ENCODE data around the gene ADAMTS3.
"Not testable (repeated sequence)": the region's sequence is repeated elsewhere in the genome, so short reads cannot be mapped to it uniquely, and the experiment has no call there.

Gene ADAMTS3

DNA sequence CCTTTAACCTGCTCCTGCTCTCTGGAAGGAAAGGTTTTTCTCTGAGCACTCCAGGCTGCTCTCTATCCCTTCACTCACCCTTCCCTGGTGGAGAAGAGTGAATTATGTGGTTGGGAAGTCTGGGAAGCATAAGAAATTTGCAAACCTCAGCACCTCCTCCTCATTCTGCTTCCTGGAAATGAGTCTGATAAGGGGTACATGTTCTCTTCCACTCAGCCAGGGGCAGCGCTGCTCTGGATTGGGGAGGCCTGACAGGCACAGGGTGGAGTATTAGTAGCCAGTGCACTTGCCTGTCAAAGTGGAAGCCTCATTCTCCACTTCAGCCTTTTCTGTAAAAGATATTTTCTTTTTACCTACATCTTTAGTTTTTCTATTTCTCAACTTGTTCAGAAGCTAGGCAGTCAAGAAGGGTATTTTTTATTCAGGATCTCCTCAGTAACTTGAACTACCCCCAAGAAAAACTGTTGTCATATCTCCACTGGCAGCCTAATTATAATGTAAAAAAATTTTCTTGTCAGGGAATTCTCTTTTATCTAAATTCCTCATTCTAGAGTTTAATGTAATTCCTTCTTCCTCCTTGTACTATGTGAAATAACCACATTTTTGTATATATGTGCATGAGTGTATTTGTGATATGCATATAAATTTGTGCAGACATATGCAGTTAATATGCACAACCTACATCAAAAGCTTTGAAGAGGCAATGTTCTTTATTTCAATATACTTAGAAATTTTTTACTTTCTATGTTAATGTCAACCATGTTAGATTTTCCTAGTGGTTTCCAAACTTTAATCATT, 15.3 kb downstream of the ADAMTS3 start:
- no peak for DNase-seq (ENCODE audit: low read depth in 1 of 2, low spot score in 1 of 2)

DNA sequence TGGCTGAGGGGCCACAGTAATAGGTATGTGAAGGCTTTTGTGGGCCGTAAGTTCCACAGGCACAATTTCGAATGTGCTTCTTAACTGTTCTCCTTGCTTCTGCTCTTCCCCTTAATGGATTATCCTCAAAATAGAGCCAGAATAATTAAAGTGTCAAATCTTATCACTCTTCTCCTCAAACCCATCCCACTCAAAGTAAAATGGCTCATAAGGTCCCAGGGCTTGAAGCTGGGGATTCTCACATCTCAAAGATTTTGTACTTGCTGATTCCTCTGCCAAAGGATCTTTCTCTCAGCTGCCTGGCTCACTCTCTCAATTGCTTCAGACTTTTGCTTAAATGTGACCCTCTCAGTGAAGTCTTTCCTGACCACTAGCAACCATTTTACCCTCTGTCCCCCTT, 16.6 kb downstream of the ADAMTS3 start:
- DNase-seq (ENCODE audit: low read depth in 1 of 2, low spot score in 1 of 2), result no peak

DNA sequence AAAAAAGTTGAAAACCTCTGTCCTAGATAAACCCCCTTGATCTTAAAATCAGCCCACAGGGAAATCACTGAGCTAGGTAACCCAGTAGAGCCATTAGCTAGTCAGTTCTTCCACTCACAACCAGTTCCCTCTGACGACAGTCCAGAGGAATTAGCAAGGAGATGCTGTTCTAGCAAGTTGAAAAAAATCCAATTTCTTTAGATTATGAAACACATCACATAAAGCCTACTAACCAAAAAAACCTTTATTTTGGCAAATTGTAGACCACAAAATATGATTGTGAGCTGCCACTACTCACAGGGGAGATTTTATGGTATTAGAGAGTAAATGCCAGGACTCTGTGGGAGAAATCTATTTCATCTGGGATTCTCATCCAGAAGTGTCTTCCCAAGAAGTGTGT, 22.6 kb downstream of the ADAMTS3 start:
- DNase-seq (ENCODE audit: low read depth in 1 of 2, low spot score in 1 of 2), result no peak

DNA sequence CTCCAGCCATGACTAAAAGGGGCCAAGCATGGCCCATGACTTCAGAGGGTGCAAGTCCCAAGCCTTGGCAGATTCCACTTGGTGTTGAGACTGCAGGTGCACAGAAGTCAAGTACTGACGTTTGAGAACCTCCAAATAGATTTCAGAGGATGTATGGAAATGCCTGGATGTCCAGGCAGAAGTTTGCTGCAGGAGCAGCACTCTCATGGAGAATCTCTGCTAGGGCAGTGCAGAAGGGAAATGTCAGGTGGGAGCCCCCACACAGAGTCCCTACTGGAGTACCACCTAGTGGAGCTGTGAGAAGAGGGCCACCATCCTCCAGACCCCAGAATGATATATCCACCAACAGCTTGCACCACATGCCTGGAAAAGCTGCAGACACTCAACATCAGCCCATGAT, 28.3 kb downstream of the ADAMTS3 start:
- not testable (repeated sequence) for DNase-seq (ENCODE audit: low read depth in 1 of 2, low spot score in 1 of 2)

DNA sequence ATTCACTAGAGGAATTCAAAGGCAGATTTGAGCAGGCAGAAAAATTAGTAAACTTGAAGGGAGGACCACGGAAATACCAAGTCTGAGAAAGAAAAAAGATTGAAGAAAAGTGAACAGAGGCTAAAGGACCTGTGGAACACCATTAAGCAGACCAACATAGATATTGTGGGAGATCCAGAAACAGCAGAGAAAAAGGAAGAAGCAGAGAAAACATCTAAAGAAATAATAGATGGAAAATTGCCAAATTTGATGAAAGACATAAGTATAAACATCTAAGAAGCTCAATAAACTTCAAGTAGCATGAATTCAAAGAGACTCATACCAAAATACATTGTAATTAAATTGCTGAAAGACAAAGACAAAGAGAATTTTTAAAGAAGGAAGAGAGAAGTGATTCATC, 31.0 kb downstream of the ADAMTS3 start:
- no peak for DNase-seq (ENCODE audit: low read depth in 1 of 2, low spot score in 1 of 2)

DNA sequence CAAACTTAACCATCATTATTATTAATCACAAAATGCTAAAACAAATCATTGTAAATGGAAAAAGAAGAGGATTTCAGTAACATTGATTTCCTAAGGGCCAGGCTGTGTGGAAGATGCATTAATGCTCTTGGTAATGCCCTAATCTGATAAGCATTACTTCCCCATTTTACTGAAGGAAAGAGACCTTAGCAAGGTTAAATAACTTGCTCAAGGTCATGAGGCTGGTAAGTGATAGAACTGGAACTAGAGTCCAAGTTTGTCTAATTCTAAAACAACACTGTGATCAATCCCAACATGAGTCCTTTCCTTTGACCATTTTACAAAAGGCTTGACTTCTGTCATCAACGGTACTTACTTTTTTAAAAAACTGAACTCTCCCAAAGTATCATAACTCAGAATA, 32.6 kb downstream of the ADAMTS3 start:
- no peak for DNase-seq (ENCODE audit: low read depth in 1 of 2, low spot score in 1 of 2)

DNA sequence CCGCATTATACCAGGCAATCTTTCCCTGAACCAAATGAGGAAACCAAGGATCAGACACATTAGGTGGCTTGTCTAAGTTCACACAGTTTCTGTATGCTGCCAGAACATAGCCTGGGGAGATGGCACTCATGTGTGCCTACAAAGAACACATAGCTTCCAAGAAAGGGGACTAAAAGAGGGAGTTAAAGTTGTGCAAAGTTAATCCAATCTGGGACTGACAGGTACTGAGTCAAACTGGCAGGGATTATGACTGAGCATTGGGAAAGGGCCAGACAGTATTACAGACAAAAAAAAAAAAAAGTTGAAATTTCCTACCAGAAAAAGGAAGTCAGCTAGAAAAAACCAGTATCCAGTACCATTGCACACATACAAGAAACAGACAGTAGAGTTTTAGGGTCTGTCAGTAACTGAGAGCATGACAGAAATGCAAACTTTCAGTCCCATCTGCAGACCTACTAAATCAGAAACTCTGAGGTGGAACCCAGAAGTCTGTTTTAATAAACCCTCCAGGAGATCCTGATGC, 37.2 kb downstream of the ADAMTS3 start:
- no peak for DNase-seq (ENCODE audit: low read depth in 1 of 2, low spot score in 1 of 2)

DNA sequence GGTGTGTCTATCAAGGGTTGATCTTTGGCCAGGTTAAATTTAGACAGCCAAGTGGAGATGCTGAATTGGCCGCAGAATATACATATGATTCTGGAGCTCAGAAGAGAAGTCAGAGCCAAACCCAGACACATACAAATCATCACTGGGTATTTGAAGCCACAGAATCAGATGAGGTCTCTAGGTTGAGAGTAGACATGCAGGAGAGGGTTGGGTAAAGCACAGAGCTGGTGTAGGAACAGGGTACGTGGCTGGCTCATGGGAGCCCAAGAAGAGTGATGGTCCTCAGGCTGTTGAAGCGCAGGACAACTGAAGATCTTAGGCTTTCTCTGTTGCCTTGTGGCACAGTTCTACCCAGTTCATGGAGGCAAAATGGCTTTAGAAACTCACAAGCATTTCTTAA, 37.7 kb downstream of the ADAMTS3 start:
- DNase-seq (ENCODE audit: low read depth in 1 of 2, low spot score in 1 of 2), result no peak

DNA sequence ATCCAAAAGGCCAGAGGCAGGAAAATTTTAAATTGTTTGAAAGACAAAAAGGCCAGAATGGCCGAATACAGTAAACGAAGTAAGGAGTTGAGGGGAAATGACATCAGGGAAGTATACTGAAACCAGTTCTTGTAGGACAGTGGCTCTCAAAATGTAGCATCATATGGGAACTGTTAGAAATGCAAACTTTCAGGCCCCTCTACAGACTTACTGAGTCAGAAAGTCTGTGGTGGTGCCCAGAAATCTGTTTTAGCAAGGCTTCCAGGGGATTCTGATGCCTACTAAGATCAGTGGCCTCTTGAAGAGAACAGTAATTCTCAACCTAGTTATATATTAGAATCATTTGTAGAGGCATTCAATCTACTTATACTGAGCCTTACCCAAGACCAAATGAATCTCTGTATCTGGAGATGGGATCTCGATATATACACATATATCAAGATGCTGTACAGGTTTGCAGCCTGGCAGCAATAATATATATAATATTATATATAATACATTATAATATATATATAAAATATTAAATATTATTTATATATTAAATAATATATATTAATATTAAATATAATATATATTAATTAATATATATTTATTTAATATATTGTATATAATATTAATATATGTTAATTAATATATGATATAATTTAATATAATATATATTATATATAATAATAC, 39.7 kb downstream of the ADAMTS3 start:
- no peak for DNase-seq (ENCODE audit: low read depth in 1 of 2, low spot score in 1 of 2)

DNA sequence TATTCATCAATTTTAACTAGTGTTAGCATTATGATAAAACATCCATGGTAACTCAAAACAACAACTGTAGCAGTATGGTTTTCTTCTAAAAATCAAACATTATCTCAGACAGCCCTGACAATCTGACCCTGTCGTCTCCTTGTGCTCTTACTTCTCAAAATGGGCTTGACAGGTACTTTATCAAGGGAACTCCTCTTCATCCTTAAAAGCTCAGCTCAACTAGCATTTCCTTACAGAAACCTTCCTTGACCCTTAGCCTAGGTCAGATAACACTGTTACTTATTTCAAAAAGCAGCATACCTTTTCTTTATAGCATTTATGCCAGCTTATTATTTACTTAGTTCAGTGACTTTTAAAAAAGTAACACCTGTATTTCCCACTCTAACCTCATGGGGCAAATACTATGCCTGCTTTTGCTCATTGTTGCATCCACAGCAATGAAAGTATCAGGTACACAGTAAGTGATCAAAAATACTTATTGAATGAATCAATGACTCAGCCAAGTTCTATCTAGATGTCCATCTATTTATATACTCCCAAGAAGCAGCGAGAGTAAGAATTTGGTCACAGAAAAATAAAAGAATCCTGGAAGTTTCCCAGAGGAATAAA, 41.9 kb downstream of the ADAMTS3 start:
- no peak for DNase-seq (ENCODE audit: low read depth in 1 of 2, low spot score in 1 of 2)

DNA sequence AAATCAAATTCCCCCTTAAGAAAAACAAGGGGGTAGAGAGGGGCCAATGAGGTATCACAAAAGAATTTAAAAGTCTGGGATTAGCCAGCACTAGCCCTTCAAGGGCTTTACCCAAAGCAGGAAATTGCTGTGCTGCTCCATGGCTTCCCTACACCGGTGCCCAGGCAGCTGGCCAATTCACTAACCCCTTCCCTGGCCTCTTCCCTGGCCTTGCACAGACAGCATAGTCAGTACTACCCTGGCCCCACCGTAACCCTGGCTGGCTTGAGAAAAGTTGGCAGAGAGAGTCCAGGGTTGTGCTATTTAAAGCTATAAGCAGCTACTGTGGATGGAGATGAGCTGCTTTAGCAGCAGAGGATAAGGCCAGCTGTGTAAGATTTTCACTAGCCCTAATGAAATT, 43.1 kb downstream of the ADAMTS3 start:
- DNase-seq (ENCODE audit: low read depth in 1 of 2, low spot score in 1 of 2), result no peak

DNA sequence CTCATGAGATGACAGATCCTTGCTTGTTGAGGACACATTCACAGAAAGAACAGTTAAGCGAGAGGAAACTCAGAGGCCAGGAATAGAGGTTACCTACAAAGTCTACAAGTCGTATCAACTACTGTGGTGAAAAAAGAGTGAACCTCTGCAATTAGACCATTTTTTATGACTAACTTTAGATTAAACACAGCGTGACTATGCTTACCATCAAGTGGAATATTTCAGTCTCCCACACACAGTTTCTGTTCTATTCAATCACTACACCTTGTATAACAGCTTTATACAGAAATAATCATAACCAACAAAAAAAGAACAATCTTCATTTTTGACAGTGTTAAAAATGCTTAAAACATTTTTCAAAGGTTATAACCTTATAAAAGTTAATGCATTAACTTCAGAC, 46.6 kb downstream of the ADAMTS3 start:
- no peak for DNase-seq (ENCODE audit: low read depth in 1 of 2, low spot score in 1 of 2)

DNA sequence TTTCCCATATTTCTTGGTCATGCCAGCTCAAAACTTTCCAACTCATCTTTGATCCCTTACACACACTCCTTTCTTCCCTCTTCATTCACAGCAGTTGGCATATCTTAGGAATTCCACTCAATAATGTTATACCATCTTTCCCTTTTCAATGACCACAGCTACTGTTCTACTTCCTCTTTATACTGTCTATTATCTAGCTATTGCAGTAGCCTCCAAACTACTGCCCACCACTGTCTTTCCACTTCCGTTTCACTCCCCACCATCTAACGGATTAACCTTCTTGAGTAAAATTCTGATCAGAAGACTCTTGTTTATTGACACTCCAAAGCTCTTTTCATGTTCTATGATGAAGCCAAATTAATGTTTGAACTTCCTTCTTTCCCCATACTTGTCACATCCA, 55.8 kb downstream of the ADAMTS3 start:
- no peak for DNase-seq (ENCODE audit: low read depth in 1 of 2, low spot score in 1 of 2)

DNA sequence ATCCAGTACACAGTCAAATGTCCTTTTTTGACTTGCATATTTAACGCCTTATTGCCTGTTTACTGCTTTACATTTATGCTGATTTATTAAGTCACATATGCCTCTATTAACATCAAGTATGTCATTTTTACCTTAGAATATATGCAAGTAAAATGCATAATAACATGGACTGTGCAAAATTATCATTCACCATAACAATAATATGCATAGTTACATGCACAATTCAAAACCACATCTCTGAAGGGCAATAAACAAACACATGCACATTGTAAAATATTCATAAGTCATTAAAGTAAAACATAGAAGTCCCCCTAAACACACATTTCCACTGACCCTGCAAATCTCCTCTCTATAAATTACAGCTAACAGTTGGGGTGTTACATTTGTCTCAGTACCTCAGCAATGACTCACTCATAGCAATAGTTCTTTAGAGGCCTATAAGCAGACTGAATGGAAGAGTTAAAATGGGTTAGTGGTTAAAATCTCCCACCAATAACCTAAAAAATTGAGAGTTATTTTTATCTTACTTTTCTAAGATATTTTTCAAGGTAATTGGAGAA, 61.1 kb downstream of the ADAMTS3 start:
- DNase-seq (ENCODE audit: low read depth in 1 of 2, low spot score in 1 of 2), result no peak

DNA sequence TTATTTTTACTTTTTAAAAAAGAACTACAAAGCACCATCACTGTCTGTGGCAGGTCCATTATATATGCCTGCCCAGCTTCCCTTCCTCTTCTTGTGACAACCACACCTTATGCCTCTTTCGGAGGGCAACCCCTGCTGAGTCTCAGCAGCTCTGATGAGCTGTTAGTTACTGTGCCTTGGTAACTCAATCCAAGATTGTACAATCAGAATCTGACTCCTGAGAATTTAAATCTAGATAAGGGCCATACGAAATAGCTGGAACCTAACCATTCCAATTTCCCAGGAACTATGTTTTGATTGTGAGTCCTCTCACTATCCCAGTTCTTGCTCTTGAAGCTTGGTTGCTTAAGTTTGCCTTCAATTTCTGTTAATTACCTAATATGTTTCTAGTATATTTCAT, 61.9 kb downstream of the ADAMTS3 start:
- no peak for DNase-seq (ENCODE audit: low read depth in 1 of 2, low spot score in 1 of 2)

DNA sequence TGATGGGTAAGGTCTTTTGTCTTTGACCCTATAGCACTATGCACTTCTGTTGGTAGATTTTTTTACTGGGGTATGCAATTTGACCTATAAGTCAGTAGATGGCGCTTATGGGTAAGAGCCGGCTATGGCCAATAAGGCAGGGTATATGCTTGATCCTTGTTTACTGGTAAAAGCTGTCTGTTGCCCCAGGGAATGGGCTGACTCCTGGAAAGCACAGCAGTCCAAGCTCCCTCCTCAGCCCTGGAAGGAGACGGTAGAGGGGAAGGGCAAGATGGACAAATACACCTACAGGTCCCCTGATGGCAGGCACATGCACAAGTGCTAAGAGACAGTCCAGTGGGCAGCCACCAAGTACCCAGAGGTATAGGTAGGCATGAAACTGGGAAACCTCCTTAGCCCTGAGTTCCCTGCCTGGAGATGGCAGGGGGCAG, 63.7 kb downstream of the ADAMTS3 start:
- DNase-seq (ENCODE audit: low read depth in 1 of 2, low spot score in 1 of 2), result no peak

DNA sequence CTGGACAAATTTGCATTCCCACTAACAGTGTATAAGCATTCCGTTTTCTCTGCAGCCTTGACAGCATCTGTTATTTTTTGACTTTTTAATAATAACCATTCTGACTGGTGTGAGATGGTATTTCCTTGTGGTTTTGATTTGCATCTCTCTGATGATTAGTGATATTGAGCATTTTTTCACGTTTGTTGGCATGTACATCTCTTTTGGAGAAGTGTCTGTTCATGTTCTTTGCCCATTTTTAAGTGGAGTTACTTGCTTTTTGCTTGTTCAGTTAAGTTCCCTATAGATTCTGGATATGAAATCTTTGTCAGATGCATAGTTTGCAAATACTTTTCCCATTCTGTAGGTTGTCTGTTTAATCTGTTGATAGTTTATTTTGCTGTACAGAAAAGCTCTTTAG, 68.8 kb downstream of the ADAMTS3 start:
- DNase-seq (ENCODE audit: low read depth in 1 of 2, low spot score in 1 of 2), result no peak

DNA sequence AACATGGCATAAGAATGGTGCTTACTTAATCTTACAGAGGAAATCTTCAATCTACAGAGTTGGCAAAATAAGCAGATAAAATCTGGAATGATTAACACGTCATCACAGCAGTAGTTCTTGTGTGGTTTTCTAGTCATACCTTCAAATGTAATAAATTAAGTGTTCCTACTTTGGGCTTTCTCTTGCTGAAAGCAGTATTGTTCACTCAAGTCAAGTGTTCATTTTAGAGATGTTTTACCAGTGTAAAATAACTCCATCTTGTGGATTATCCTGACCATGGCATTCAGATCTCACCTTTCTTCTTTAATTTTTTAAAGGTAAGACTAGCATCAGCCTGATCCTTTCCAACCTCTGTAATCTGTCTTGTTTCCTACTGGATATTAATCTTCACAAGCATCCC, 72.9 kb downstream of the ADAMTS3 start:
- DNase-seq (ENCODE audit: low read depth in 1 of 2, low spot score in 1 of 2), result no peak

DNA sequence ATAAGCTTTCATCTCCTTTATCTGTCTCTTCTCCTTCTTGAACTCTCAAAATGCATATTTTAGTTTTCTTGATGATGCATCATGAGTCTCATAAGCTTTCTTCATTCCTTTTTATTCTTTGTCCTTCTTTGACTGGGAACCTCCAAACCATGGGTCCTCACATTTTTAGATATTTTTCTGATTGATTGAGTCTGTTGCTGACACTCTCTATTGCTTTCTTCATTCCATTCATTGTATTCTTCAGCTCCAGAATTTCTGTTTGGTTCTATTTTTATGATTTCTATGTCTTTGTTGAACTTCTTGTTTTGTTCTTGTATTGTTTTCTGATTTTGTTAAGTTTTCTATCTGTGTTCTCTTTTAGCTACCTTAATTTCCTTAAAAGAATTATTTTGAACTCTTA, 74.9 kb downstream of the ADAMTS3 start:
- no peak for DNase-seq (ENCODE audit: low read depth in 1 of 2, low spot score in 1 of 2)

DNA sequence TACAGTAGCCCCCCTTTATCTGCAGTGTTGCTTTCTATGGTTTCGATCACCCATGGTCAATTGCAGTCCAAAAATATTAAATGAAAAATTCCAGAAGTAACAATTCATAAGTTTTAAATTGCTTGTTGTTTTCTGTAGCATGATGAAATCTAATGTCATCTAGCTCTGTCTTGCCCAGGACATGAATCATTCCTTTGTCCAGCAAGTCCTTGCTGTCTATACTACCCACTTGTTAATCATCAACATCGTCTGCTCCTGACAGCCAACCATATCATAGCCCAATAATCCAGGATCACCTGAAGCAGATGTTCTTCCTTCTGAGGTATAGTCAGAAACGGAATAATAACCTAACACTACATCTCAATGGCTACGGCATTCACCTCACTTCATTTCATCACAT, 79.8 kb downstream of the ADAMTS3 start:
- no peak for DNase-seq (ENCODE audit: low read depth in 1 of 2, low spot score in 1 of 2)

DNA sequence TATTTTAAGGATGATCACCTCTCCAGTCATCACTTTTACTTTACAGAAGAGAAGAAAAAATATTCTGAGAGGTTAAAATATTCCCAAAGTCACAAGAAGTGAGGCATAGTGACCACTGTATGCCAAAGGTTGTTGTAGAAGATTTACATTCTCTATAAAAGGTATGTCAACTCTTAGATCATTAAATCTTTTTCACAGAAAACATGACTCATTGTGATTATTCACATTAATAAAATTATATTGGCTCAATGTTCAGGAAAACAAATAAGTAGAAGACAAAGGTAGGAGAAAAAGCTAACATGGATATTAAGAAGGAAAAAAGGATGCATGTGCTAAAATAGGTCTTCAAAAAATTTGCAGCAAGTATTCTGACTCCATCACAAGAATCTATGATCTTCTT, 82.0 kb downstream of the ADAMTS3 start:
- no peak for DNase-seq (ENCODE audit: low read depth in 1 of 2, low spot score in 1 of 2)

DNA sequence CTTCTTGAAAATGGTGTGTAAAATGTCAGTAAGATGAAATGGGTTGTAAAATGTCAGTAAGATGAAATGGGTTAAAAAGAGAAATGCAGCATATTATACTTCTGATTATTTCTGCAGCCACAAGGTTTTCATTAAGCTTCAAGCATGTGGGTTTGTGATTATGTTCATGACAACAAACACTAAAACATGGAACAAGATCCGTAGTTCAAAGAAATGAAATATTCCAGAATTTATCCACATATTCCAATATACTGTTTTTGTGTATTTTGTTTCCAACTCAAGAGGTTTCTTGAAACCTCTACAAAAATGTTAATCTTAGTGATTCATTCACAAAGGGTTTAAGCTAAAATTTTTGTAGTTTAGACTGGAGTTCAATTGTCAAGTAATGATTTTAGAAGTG, 84.0 kb downstream of the ADAMTS3 start:
- DNase-seq (ENCODE audit: low read depth in 1 of 2, low spot score in 1 of 2), result no peak
